ENCODE results near the gene SLC9A8.

DNA sequence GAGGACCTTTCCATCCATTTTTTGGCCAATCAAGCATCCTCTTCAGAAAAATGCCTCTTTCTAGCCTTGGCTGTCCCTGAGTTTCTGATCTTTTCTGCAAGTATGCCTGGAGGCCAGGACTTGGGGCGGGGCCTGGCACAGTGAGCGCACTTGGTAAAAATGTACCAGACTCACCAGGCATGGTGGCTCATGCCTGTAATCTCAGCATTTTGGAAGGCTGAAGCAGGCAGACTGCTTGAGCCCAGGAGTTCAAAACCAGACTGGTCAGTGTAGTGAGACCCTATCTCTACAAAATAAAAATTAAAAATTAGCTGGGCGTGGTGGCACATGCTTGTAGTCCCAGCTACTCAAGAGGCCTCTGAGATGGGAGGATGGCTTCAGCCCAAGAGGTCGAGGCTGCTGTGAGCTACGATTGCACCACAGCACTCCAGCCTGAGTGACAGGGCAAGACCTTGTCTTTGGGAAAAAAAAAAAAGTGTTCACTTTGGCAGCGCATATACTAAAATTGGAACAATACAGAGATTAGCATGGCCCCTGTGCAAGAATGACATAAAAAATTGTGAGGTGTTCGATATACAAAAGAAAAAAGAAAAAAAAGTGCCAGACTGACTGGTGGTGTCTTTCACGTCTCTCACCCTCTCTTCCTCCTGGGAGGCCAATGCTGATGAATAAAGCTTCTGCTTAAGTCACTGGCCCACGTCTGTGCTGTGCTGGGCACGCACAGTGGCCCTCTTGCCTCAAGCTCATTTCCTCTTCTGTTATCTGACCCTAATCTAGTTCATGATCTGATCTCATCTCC, 18.1 kb upstream of the SLC9A8 start:
- TF ChIP-seq CTCF (IDR thresholded peaks at IDR 0.05; ENCODE audit: low read length): no peak
- TF ChIP-seq EZH2 (optimal IDR thresholded peaks at IDR 0.05; ENCODE audit: low read depth, low read length): no peak
- TF ChIP-seq EZH2phosphoT487 (IDR thresholded peaks at IDR 0.05; ENCODE audit: low read length): no peak

Measured in MM.1S (cell line).